22Rv1 (cell line): ENCODE data around the gene CTNNA3.

Experiments
- H3K27ac ChIP-seq: fragments of 450-650 bp; 2 replicates; pipeline ENCODE4 v1.5.1; 2017
- CTCF ChIP-seq: fragments of 450-650 bp; IDR thresholded peaks from 2 replicates; pipeline ENCODE4 v1.5.1; 2017; ENCODE audit warnings: mild to moderate bottlenecking
- ZFX ChIP-seq: fragments of 450-650 bp; IDR thresholded peaks from 2 replicates; pipeline ENCODE4 v1.6.1; 2017; ENCODE audit warnings: antibody characterized with exemption, borderline replicate concordance

CTNNA3 gene

GRCh38 chr10:67050415-67050814 lies 645.6 kb downstream of the CTNNA3 start:
- H3K27ac ChIP-seq = no peak overlapping the region
- TF ChIP-seq CTCF (no peak), ZFX (no peak)

GRCh38 chr10:67049988-67050387 lies 646.0 kb downstream of the CTNNA3 start:
- H3K27ac ChIP-seq = no peak overlapping the region
- no peak for TF ChIP-seq ZFX

GRCh38 chr10:67046507-67046906 lies 649.5 kb downstream of the CTNNA3 start:
- TF ChIP-seq ZFX = no peak
- TF ChIP-seq CTCF = no peak
- no peak overlapping the region for H3K27ac ChIP-seq

GRCh38 chr10:67045404-67045803 lies 650.6 kb downstream of the CTNNA3 start:
- no peak overlapping the region for H3K27ac ChIP-seq
- TF ChIP-seq CTCF (no peak), ZFX (no peak)

GRCh38 chr10:67043041-67043440 lies 653.0 kb downstream of the CTNNA3 start:
- TF ChIP-seq ZFX = no peak
- H3K27ac ChIP-seq = no peak overlapping the region

GRCh38 chr10:67036808-67037207 lies 659.2 kb downstream of the CTNNA3 start:
- no peak for TF ChIP-seq ZFX
- no peak for TF ChIP-seq CTCF
- no peak overlapping the region for H3K27ac ChIP-seq

- H3K27ac ChIP-seq = no peak overlapping the region
- TF ChIP-seq ZFX (no peak), CTCF (no peak)
Observed at GRCh38 chr10:67033878-67034277, 662.1 kb downstream of the CTNNA3 start.

GRCh38 chr10:67022099-67022498 lies 673.9 kb downstream of the CTNNA3 start:
- no peak overlapping the region for H3K27ac ChIP-seq
- TF ChIP-seq ZFX (no peak), CTCF (no peak)

- TF ChIP-seq CTCF (no peak), ZFX (no peak)
- H3K27ac ChIP-seq = no peak overlapping the region
Observed at GRCh38 chr10:67017218-67017617, 678.8 kb downstream of the CTNNA3 start.
